GM23338 (cell line): ENCODE measurements around the gene NSUN4.

Source experiments
- CREB1 ChIP-seq: fragments of 250-450 bp; sonication (Bioruptor Pico); IDR thresholded peaks from 2 replicates; pipeline ENCODE4 v1.5.0; 2020; ENCODE audit warnings: low read depth, mild to moderate bottlenecking, moderate library complexity
- EZH2phosphoT487 ChIP-seq: fragments of 200-600 bp; sonication (generic); IDR thresholded peaks from one replicate; pipeline ENCODE4 v1.8.1; 2018; ENCODE audit warnings: antibody characterized with exemption; ENCODE audit not compliant: unreplicated experiment
- POLR2AphosphoS5 ChIP-seq: IDR thresholded peaks from 2 replicates; pipeline ENCODE4 v1.6.1; 2016; ENCODE audit warnings: antibody characterized with exemption, low read depth
- TF ChIP-seq, protein P1 (sequence below), 2 experiments: fragments of 200-600 bp in 1 of 2; sonication (generic) in 1 of 2; conservative IDR thresholded peaks; 2 replicates each; pipeline versions ENCODE4 v1.5.1 to v1.6.1; 2016 to 2017; ENCODE audit warnings: antibody characterized with exemption in 2 of 2, low read depth in 2 of 2, mild to moderate bottlenecking in 2 of 2, moderate library complexity in 1 of 2

GRCh38 chr1:46367072-46367471 lies 26.5 kb downstream of the NSUN4 start:
- TF ChIP-seq, protein P1, sequence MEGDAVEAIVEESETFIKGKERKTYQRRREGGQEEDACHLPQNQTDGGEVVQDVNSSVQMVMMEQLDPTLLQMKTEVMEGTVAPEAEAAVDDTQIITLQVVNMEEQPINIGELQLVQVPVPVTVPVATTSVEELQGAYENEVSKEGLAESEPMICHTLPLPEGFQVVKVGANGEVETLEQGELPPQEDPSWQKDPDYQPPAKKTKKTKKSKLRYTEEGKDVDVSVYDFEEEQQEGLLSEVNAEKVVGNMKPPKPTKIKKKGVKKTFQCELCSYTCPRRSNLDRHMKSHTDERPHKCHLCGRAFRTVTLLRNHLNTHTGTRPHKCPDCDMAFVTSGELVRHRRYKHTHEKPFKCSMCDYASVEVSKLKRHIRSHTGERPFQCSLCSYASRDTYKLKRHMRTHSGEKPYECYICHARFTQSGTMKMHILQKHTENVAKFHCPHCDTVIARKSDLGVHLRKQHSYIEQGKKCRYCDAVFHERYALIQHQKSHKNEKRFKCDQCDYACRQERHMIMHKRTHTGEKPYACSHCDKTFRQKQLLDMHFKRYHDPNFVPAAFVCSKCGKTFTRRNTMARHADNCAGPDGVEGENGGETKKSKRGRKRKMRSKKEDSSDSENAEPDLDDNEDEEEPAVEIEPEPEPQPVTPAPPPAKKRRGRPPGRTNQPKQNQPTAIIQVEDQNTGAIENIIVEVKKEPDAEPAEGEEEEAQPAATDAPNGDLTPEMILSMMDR (conservative IDR thresholded peaks at IDR 0.05; ENCODE audit: low read depth in 2 of 2) = no peak
- TF ChIP-seq POLR2AphosphoS5 = no peak
- no peak for TF ChIP-seq EZH2phosphoT487
- no peak for TF ChIP-seq CREB1
